BLaER1 (cell line): ENCODE results near the gene ANKS1B.
"Not testable (repeated sequence)": the region's sequence is repeated elsewhere in the genome, so short reads cannot be mapped to it uniquely, and the experiment has no call there.

Experiments used
- H3K27ac ChIP-seq: shearing (Covaris generic); formaldehyde crosslinking; 2 replicates; pipeline ENCODE4 v1.8.1; 2022
- H3K27me3 ChIP-seq: shearing (Covaris generic); formaldehyde crosslinking; 2 replicates; pipeline ENCODE4 v1.8.1; 2022
- H3K36me3 ChIP-seq: shearing (Covaris generic); formaldehyde crosslinking; 2 replicates; pipeline ENCODE4 v1.8.1; 2022
- H3K4me1 ChIP-seq: shearing (Covaris generic); formaldehyde crosslinking; 2 replicates; pipeline ENCODE4 v1.8.1; 2022
- H3K4me2 ChIP-seq: shearing (Covaris generic); formaldehyde crosslinking; 2 replicates; pipeline ENCODE4 v1.8.1; 2022
- H3K4me3 ChIP-seq: shearing (Covaris generic); formaldehyde crosslinking; 2 replicates; pipeline ENCODE4 v1.8.1; 2022
- H3K9ac ChIP-seq: shearing (Covaris generic); formaldehyde crosslinking; 2 replicates; pipeline ENCODE4 v1.8.1; 2022
- H3K9me3 ChIP-seq: shearing (Covaris generic); formaldehyde crosslinking; 2 replicates; pipeline ENCODE4 v1.8.1; 2022
- H4K20me1 ChIP-seq: shearing (Covaris generic); formaldehyde crosslinking; 2 replicates; pipeline ENCODE4 v1.8.1; 2022
- Cebpa-rat ChIP-seq: shearing (Covaris generic); IDR thresholded peaks from 2 replicates; pipeline ENCODE4 v1.8.1; 2022

The ANKS1B gene

DNA sequence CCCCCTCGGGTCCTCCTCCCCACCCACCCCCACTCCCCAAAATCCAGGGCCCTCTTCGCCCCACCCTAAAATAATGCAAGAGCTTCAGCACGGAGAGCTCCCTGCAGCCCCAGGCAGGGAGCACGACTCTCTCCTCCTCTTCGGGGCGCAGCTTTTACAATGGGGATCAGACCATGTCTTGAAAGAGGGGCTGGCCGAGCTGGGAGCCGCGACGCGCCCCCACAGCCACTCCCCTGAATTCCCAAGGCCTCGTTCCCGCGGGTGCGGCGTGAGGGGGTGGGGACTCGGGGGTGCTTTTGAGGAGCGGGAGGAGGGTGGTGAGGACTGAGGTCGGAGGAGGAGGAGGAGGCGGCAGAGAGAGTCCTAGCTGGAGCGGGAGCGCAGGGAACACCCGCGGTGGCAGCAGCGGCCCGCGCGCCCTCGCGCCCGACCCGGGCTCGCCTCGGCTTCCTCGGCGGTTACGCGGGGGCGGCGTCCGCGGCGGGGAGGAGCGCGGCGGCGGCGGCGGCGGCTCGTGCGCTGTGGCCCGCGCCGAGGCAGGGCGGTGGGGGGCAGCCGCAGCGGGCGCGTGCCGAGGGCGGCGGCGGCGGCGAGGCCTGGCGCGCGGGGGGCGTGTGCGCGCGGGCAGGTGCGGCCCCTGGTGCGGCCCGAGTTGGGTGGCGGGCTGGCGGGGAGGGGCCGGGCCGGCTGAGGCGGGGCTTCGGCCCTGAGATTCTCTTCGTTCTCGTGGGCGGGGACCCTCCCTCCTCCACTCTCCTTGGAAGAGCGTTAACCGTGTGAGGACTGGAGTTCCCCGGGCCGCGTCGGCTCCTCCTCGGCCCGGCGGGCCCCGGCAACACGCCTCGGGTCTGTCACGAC is at the start of gene ANKS1B:
Gene ANKS1B (minus strand): TSS at position 666 of the 858 bp plus-strand sequence. CDS start 699 bp downstream, outside the sequence.
- peak within 1 kb of the TSS; percentile 85 for H3K4me3 ChIP-seq
- peak within 1 kb of the TSS; percentile 89 for H3K9ac ChIP-seq
- H3K27me3 ChIP-seq: no peaks in the 10 kb centered on the region
- peak within 1 kb of the TSS; percentile 91 for H3K4me2 ChIP-seq
- no peak for TF ChIP-seq Cebpa-rat
- H4K20me1 ChIP-seq: no peaks in the 10 kb centered on the region
- 0 out of 2 replicates have a peak, but pooled peaks cover 5% of the 10 kb centered on the region for H3K9me3 ChIP-seq
- H3K36me3 ChIP-seq: no peaks in the 10 kb centered on the region
- H3K27ac ChIP-seq: peak within 1 kb of the TSS; percentile 92
- peaks cover 31% of the 10 kb centered on the region for H3K4me1 ChIP-seq

- no peaks in the 10 kb centered on the region for H4K20me1 ChIP-seq
- H3K9ac ChIP-seq: no peak overlapping the region
- no peak overlapping the region for H3K27ac ChIP-seq
- H3K4me2 ChIP-seq: no peak overlapping the region
- H3K36me3 ChIP-seq: peaks cover 9% of the 10 kb centered on the region; the same call in 1 of the 2 replicates
- no peaks in the 10 kb centered on the region for H3K9me3 ChIP-seq
- no peak overlapping the region for H3K4me3 ChIP-seq
- H3K27me3 ChIP-seq: no peaks in the 10 kb centered on the region
- TF ChIP-seq Cebpa-rat: no peak
- no peaks in the 10 kb centered on the region; the same call in 1 of the 2 replicates for H3K4me1 ChIP-seq
These were observed 47.1 kb upstream of the ANKS1B start for GRCh38 chr12:100031836-100032235.

GRCh38 chr12:100027671-100028070 is 42.9 kb upstream of the ANKS1B start:
- Histone ChIP-seq H3K9ac (no peak overlapping the region), H3K4me3 (no peak overlapping the region), H3K27ac (no peak overlapping the region), H3K4me2 (no peak overlapping the region), H3K36me3 (no peaks in the 10 kb centered on the region), H3K27me3 (no peaks in the 10 kb centered on the region), H4K20me1 (no peaks in the 10 kb centered on the region), H3K4me1 (no peaks in the 10 kb centered on the region; the same call in 1 of the 2 replicates), H3K9me3 (no peaks in the 10 kb centered on the region)
- TF ChIP-seq Cebpa-rat: no peak

GRCh38 chr12:100026241-100026640 is 41.5 kb upstream of the ANKS1B start:
- Histone ChIP-seq H3K27ac (no peak overlapping the region), H3K27me3 (no peaks in the 10 kb centered on the region), H3K9ac (no peak overlapping the region), H4K20me1 (no peaks in the 10 kb centered on the region), H3K36me3 (no peaks in the 10 kb centered on the region), H3K4me2 (no peak overlapping the region), H3K4me3 (no peak overlapping the region), H3K9me3 (peaks cover 6% of the 10 kb centered on the region; the same call in 1 of the 2 replicates), H3K4me1 (no peaks in the 10 kb centered on the region; the same call in 1 of the 2 replicates)
- TF ChIP-seq Cebpa-rat: no peak

- H4K20me1 ChIP-seq: no peaks in the 10 kb centered on the region
- H3K27ac ChIP-seq: no peak overlapping the region
- no peak overlapping the region for H3K4me3 ChIP-seq
- no peaks in the 10 kb centered on the region for H3K36me3 ChIP-seq
- TF ChIP-seq Cebpa-rat: no peak
- H3K4me1 ChIP-seq: no peaks in the 10 kb centered on the region; the same call in 1 of the 2 replicates
- H3K9ac ChIP-seq: no peak overlapping the region
- no peak overlapping the region for H3K4me2 ChIP-seq
- H3K27me3 ChIP-seq: no peaks in the 10 kb centered on the region
- H3K9me3 ChIP-seq: peaks cover 6% of the 10 kb centered on the region; the same call in 1 of the 2 replicates
These were observed 40.3 kb upstream of the ANKS1B start for GRCh38 chr12:100024974-100025555.

DNA sequence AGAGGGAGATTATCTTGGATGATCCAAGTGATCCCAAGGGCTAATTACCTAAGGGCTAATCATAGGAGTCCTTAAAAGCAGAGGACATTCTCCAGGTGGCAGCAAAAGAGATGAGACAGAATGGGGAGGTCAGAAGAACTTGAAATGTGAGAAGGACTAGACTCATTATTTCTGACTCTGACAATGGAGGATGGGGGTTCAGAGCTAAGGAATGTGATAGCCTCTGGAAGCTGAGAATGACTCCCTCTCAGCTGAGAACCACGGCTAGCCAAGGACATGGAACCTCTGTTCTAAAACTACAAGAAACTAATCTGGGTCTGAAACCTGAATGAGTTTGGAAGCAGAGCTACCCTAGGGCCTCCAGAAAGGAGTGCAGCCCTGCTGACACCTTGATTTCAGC is 35.6 kb upstream of the ANKS1B start:
- no peaks in the 10 kb centered on the region for H4K20me1 ChIP-seq
- no peak for TF ChIP-seq Cebpa-rat
- no peak overlapping the region for H3K9ac ChIP-seq
- no peaks in the 10 kb centered on the region for H3K4me1 ChIP-seq
- no peak overlapping the region for H3K4me3 ChIP-seq
- H3K27ac ChIP-seq: no peak overlapping the region
- no peak overlapping the region for H3K4me2 ChIP-seq
- peaks cover 11% of the 10 kb centered on the region for H3K9me3 ChIP-seq
- H3K27me3 ChIP-seq: no peaks in the 10 kb centered on the region
- H3K36me3 ChIP-seq: no peaks in the 10 kb centered on the region

DNA sequence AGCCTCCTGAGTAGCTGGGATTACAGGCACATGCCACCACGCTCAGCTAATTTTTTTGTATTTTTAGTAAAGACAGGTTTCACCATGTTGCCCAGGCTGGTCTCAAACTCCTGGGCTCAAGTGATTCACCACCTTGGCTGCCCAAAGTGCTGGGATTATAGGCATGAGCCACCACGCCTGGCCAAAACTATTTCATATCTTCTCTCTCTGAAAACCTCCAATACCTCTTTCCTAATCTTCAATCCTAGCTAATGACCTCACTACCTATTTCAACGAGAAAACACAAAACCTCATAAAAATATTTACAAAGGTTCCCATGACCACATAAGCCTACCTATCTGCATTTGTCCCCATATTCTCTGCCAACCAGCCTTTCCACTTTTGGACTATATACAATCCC is 32.3 kb upstream of the ANKS1B start:
- H3K9ac ChIP-seq: no peak overlapping the region
- no peak overlapping the region for H3K27ac ChIP-seq
- no peaks in the 10 kb centered on the region for H3K27me3 ChIP-seq
- TF ChIP-seq Cebpa-rat: no peak
- no peaks in the 10 kb centered on the region for H4K20me1 ChIP-seq
- peaks cover 8% of the 10 kb centered on the region; the same call in 1 of the 2 replicates for H3K9me3 ChIP-seq
- no peaks in the 10 kb centered on the region for H3K36me3 ChIP-seq
- H3K4me2 ChIP-seq: no peak overlapping the region
- H3K4me1 ChIP-seq: no peaks in the 10 kb centered on the region
- H3K4me3 ChIP-seq: no peak overlapping the region

- not testable (repeated sequence) for H3K4me1 ChIP-seq, H3K27me3 ChIP-seq, H3K36me3 ChIP-seq, H3K4me3 ChIP-seq, H3K9ac ChIP-seq, H3K27ac ChIP-seq, H3K9me3 ChIP-seq, H4K20me1 ChIP-seq, H3K4me2 ChIP-seq
These were observed 31.6 kb upstream of the ANKS1B start for GRCh38 chr12:100016304-100016703.

DNA sequence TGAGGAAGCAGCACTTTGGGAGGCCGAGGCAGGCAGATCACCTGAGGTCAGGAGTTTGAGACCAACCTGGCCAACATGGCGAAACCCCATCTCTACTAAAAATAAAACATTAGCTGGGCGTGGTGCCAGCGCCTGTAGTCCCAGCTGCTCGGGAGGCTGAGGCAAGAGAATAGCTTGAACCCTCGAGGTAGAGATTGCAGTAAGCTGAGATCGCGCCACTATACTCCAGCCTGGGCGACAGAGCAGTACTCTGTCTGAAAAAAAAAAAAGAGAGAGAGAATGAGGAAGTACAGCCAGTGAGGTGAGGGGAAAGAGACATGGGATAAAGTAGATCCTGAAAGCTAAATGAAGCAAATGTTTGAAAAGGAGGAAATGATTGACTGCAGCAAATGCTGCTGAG is 21.1 kb upstream of the ANKS1B start:
- H4K20me1 ChIP-seq, H3K4me1 ChIP-seq, H3K36me3 ChIP-seq, H3K9ac ChIP-seq, H3K27ac ChIP-seq, H3K27me3 ChIP-seq, H3K4me3 ChIP-seq, H3K9me3 ChIP-seq, H3K4me2 ChIP-seq: not testable (repeated sequence)

DNA sequence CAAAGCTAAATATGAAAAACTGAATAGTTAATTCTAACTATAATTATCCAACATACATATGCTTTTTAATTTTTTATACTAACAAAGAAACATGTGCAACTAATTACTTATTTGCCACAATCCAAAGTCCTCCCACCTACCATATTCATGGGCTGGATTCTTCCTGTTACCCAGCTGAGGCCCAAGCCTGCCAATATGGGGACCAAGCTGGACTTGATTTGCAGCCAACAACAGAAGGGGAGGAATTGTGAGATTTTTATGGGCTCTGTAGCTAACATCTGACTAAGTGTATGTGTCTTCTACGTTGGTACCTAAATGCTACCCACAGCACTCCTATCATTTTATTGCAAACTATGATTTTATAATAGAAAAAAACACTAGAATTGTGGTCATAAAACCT is 13.1 kb upstream of the ANKS1B start:
- no peaks in the 10 kb centered on the region for H3K4me1 ChIP-seq
- no peak for TF ChIP-seq Cebpa-rat
- H3K9me3 ChIP-seq: 0 out of 2 replicates have a peak, but pooled peaks cover 7% of the 10 kb centered on the region
- no peak overlapping the region for H3K4me3 ChIP-seq
- H3K27ac ChIP-seq: no peak overlapping the region
- H3K4me2 ChIP-seq: no peak overlapping the region
- no peak overlapping the region for H3K9ac ChIP-seq
- H3K27me3 ChIP-seq: no peaks in the 10 kb centered on the region
- no peaks in the 10 kb centered on the region for H3K36me3 ChIP-seq
- no peaks in the 10 kb centered on the region for H4K20me1 ChIP-seq
